SU-DHL-6 (cell line): ENCODE data around the gene PPP3CA.

Experiments
- CTCF ChIP-seq: fragments of 200-600 bp; sonication (generic); IDR thresholded peaks from one replicate; pipeline ENCODE4 v1.5.1; 2017; ENCODE audit warnings: antibody characterized with exemption, mild to moderate bottlenecking, low read length, moderate library complexity; ENCODE audit not compliant: insufficient read depth, poor library complexity, severe bottlenecking
- EZH2phosphoT487 ChIP-seq: fragments of 200-600 bp; sonication (generic), shearing (Covaris generic); conservative IDR thresholded peaks from 2 replicates; pipeline ENCODE4 v1.6.1; 2018; ENCODE audit warnings: mild to moderate bottlenecking, antibody characterized with exemption, low read length, moderate library complexity, mixed read lengths

- TF ChIP-seq CTCF (no peak), EZH2phosphoT487 (no peak)
Observed at GRCh38 chr4:101044766-101045165, 302.6 kb downstream of the PPP3CA start.
